Gastrocnemius medialis (tissue), 4 donors: ENCODE data around the gene MBD5. TPM values are rescaled to one million over a fixed set of nuclear protein-coding genes. Genes with fewer than 3 reads are reported as not detected.

Experiments used
- ATAC-seq, 2 donors: fragments of 150-250 bp; one replicate each; pipeline ENCODE4 v1.9.1; 2016
- DNase-seq, 2 donors: peaks; one replicate each; pipeline ENCODE4 v3.0.0-alpha.2; 2019
- H3K27ac ChIP-seq, 4 donors: fragments of 200-600 bp; sonication (generic); 1 replicate in 1 of 4; 2 replicates in 3 of 4; pipeline ENCODE4 v1.5.1; 2016 to 2018; ENCODE audit warnings: mild to moderate bottlenecking in 2 of 4, moderate library complexity in 1 of 4
- H3K27me3 ChIP-seq, 3 donors: fragments of 200-600 bp; sonication (generic) in 2 of 3; 1 replicate in 1 of 3; 2 replicates in 2 of 3; pipeline versions ENCODE4 v1.5.1 to v1.6.0; 2016 to 2019; ENCODE audit warnings: mild to moderate bottlenecking in 1 of 3, moderate library complexity in 1 of 3
- H3K36me3 ChIP-seq, 2 donors: fragments of 200-600 bp; sonication (generic) in 1 of 2; one replicate each; pipeline ENCODE4 v1.5.1; 2017 to 2018
- H3K4me1 ChIP-seq, 2 donors: fragments of 200-600 bp; sonication (generic) in 1 of 2; one replicate each; pipeline ENCODE4 v1.5.1; 2016 to 2017; ENCODE audit warnings: mild to moderate bottlenecking in 2 of 2
- H3K4me3 ChIP-seq, 4 donors: fragments of 200-600 bp; sonication (generic) in 3 of 4; 1 replicate in 1 of 4; 2 replicates in 3 of 4; pipeline ENCODE4 v1.5.1; 2016 to 2019; ENCODE audit warnings: mild to moderate bottlenecking in 2 of 4
- H3K9me3 ChIP-seq, 3 donors: fragments of 200-600 bp; sonication (generic) in 2 of 3; 1 replicate in 1 of 3; 2 replicates in 2 of 3; pipeline ENCODE4 v1.5.1; 2016 to 2019
- POLR2A ChIP-seq, 2 donors: fragments of 450-650 bp; IDR thresholded peaks; one replicate each; pipeline ENCODE4 v1.6.1; 2017; ENCODE audit warnings: antibody characterized with exemption in 2 of 2, mild to moderate bottlenecking in 2 of 2, moderate library complexity in 2 of 2
- in situ Hi-C, 4 donors: fragments of 200-750 bp; cut with MboI; loops; one replicate each; pipeline versions ENCODE4 v1.15.0 to v1.8.0; 2017; ENCODE audit warnings: low sequenced_read_pairs in 4 of 4
- intact Hi-C: fragments of 100-400 bp; cut with DNase I; formaldehyde crosslinking; loops from one replicate; pipeline ENCODE4 v1.15.1; 2023; ENCODE audit warnings: low total_unique reads
- total RNA-seq, 4 donors: library from RNA; depleted of rRNA; stranded (reverse); fragments of >200 nt; gene quantifications; one replicate each; pipeline versions ENCODE4 v1.1.0 to v1.2.3, GENCODE V29; 2016
- TF ChIP-seq, protein P1 (sequence below), 5 experiments: fragments of 450-650 bp in 3 of 5; fragments of 200-600 bp in 2 of 5; sonication (generic) in 2 of 5; IDR thresholded peaks in 4 of 5; conservative IDR thresholded peaks in 1 of 5; 1 replicate in 4 of 5; 2 replicates in 1 of 5; pipeline ENCODE4 v1.5.1; 2016 to 2019; ENCODE audit warnings: antibody characterized with exemption in 5 of 5, mild to moderate bottlenecking in 3 of 5, moderate library complexity in 3 of 5

MBD5 gene
- total RNA-seq, 4 donors from 2014 or later: 15.2 to 27.2 (median 15.5) TPM

DNA sequence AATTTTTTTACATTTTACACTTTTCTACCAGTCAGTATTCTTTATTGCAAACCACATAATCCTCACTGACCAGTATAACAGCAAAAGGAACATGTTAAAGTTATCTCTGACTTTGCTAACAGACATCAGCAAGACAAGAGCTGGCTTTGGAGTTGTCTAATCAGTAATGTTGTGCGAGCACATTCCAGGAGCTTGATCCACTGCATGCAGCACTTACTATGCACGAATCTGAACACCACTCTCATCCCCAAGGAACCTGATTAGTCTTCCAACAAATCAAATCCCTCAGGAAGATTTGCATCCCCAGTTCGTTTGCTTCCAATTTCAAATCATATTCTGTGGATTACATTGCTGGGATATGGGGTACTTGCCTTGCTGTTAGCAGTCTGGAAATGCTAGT is 354.3 kb downstream of the MBD5 start:
- H3K27me3 ChIP-seq: no peaks in the 10 kb centered on the region
- no peak overlapping the region for H3K27ac ChIP-seq
- H3K4me1 ChIP-seq: no peaks in the 10 kb centered on the region
- TF ChIP-seq, protein P1, sequence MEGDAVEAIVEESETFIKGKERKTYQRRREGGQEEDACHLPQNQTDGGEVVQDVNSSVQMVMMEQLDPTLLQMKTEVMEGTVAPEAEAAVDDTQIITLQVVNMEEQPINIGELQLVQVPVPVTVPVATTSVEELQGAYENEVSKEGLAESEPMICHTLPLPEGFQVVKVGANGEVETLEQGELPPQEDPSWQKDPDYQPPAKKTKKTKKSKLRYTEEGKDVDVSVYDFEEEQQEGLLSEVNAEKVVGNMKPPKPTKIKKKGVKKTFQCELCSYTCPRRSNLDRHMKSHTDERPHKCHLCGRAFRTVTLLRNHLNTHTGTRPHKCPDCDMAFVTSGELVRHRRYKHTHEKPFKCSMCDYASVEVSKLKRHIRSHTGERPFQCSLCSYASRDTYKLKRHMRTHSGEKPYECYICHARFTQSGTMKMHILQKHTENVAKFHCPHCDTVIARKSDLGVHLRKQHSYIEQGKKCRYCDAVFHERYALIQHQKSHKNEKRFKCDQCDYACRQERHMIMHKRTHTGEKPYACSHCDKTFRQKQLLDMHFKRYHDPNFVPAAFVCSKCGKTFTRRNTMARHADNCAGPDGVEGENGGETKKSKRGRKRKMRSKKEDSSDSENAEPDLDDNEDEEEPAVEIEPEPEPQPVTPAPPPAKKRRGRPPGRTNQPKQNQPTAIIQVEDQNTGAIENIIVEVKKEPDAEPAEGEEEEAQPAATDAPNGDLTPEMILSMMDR (IDR thresholded peaks at IDR 0.05 in 4 of 5, conservative IDR thresholded peaks at IDR 0.05 in 1 of 5): no peak
- no peak for TF ChIP-seq POLR2A (IDR thresholded peaks at IDR 0.05)
- ATAC-seq: no peak
- in situ Hi-C loops: no loop called here
- no peaks in the 10 kb centered on the region for H3K9me3 ChIP-seq
- no peaks in the 10 kb centered on the region for H3K36me3 ChIP-seq
- DNase-seq: no peak
- intact Hi-C loops: no loop called here
- H3K4me3 ChIP-seq: no peak overlapping the region

DNA sequence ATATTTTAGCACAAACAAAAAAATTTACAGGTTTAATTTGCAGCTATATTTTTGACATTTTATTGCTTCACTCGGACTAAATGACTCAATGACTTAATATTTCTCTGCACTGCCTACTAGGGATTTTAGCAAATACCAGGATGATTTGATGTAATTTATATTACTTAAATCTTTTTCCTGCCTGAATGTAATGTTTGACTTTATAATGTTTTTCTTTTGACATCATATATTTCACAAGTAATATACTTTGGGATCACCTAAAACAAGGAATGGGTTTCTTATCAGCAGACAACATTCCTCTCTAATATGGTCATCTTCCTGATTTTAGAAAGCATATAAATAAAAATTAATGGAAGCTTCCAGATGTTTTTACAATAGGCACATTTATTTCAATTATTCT is 370.4 kb downstream of the MBD5 start:
- DNase-seq (no peak), ATAC-seq (no peak)
- no peak for TF ChIP-seq POLR2A (IDR thresholded peaks at IDR 0.05)
- TF ChIP-seq, protein P1 (IDR thresholded peaks at IDR 0.05 in 4 of 5, conservative IDR thresholded peaks at IDR 0.05 in 1 of 5): no peak
- no peak overlapping the region for H3K4me3 ChIP-seq
- no peaks in the 10 kb centered on the region for H3K27me3 ChIP-seq
- H3K9me3 ChIP-seq: no peaks in the 10 kb centered on the region
- in situ Hi-C loops (no loop called here), intact Hi-C loops (no loop called here)
- no peak overlapping the region for H3K27ac ChIP-seq
- H3K4me1 ChIP-seq: peaks cover 0 to 11% of the 10 kb centered on the region in 2 donors
- H3K36me3 ChIP-seq: no peaks in the 10 kb centered on the region

DNA sequence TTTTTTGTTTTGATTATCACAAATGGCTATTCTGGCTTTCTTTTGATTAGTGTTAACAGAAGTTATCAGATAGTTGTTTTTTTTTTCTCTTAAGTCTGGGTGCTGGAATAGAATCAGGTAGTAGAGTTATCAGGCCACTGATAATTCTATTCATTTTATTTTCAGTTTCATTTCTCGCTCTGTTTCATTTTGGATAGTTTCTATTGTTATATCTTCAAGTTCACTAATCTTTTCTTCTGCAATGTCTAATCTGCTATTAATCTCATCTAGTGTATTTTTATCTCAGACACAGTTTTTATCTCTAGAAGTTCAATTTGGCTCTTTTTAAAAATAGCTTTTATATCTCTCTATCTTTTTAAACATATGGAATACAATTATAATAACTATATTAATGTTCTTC is 381.9 kb downstream of the MBD5 start:
- DNase-seq (no peak), ATAC-seq (no peak)
- no peaks in the 10 kb centered on the region for H3K27me3 ChIP-seq
- in situ Hi-C loops (no loop called here), intact Hi-C loops (no loop called here)
- no peak overlapping the region for H3K27ac ChIP-seq
- TF ChIP-seq, protein P1 (IDR thresholded peaks at IDR 0.05 in 4 of 5, conservative IDR thresholded peaks at IDR 0.05 in 1 of 5): no peak
- no peak for TF ChIP-seq POLR2A (IDR thresholded peaks at IDR 0.05)
- H3K4me1 ChIP-seq: no peaks in the 10 kb centered on the region
- H3K9me3 ChIP-seq: no peaks in the 10 kb centered on the region
- H3K4me3 ChIP-seq: no peak overlapping the region
- H3K36me3 ChIP-seq: no peaks in the 10 kb centered on the region

DNA sequence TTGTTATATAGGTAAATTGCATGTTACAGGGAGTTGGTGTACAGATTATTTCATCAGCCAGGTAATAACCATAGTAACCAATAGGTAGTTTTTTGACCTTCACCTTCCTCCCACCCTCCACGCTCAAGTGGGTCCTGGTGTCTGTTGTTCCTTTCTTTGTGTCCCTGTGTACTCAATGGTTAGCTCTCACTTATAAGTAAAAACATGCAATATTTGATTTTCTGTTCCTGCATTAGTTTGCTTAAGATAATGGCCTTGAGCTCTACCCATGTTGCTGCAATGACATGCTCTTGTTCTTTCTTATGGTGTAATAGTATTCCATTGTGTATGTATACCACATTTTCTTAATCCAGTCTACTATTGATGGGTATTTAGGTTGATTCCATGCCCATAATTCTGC is 390.0 kb downstream of the MBD5 start:
- no peak overlapping the region for H3K27ac ChIP-seq
- in situ Hi-C loops: no loop called here
- ATAC-seq (no peak), DNase-seq (no peak)
- TF ChIP-seq, protein P1 (IDR thresholded peaks at IDR 0.05 in 4 of 5, conservative IDR thresholded peaks at IDR 0.05 in 1 of 5): no peak
- TF ChIP-seq POLR2A (IDR thresholded peaks at IDR 0.05): no peak
- no peak overlapping the region for H3K4me3 ChIP-seq
- H3K9me3 ChIP-seq: no peaks in the 10 kb centered on the region
- no peaks in the 10 kb centered on the region for H3K27me3 ChIP-seq
- intact Hi-C loops: no loop called here
- H3K36me3 ChIP-seq: no peaks in the 10 kb centered on the region
- no peaks in the 10 kb centered on the region for H3K4me1 ChIP-seq

DNA sequence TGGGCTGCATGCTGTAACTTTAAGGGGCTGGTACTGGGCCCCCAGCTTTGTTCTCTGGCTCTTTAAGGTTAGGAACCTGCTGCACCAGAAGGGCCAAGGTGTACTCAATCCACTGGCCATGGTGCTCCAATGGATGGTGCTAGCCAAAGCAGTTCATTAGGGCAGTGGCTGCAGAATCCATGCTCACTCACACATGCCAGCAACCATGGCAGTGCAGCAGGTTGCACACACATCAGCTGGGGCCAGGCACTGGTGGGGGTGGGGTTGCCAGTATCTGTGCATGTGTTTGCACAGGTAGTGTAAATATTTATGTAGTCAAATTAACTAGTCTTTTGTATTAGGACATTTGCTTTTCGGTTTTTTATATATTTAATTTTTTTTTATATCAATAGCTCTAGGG is 395.4 kb downstream of the MBD5 start:
- H3K4me3 ChIP-seq: no peak overlapping the region
- no peak for DNase-seq
- no peak for TF ChIP-seq POLR2A (IDR thresholded peaks at IDR 0.05)
- TF ChIP-seq, protein P1 (IDR thresholded peaks at IDR 0.05 in 4 of 5, conservative IDR thresholded peaks at IDR 0.05 in 1 of 5): no peak
- H3K27ac ChIP-seq: no peak overlapping the region
- H3K36me3 ChIP-seq: no peaks in the 10 kb centered on the region
- intact Hi-C loops (no loop called here), in situ Hi-C loops (no loop called here)
- H3K9me3 ChIP-seq: no peaks in the 10 kb centered on the region
- H3K4me1 ChIP-seq: no peaks in the 10 kb centered on the region
- no peaks in the 10 kb centered on the region for H3K27me3 ChIP-seq
- ATAC-seq: no peak
